GM12801 (cell line): Measurements from ENCODE around the gene ASXL2.

Experiments
- CTCF ChIP-seq: IDR thresholded peaks from one replicate; pipeline ENCODE4 v1.5.1; 2011; ENCODE audit warnings: control low read depth; ENCODE audit not compliant: insufficient read length; ENCODE audit errors: extremely low read depth

ASXL2 gene

GRCh38 chr2:25714740-25715139, 163.5 kb downstream of the ASXL2 start:
- no peak for TF ChIP-seq CTCF

GRCh38 chr2:25712455-25712854, 165.8 kb downstream of the ASXL2 start:
- no peak for TF ChIP-seq CTCF

- TF ChIP-seq CTCF: no peak
Observed at GRCh38 chr2:25711675-25712354, 166.5 kb downstream of the ASXL2 start.

- no peak for TF ChIP-seq CTCF
Observed at GRCh38 chr2:25710750-25711149, 167.5 kb downstream of the ASXL2 start.

GRCh38 chr2:25709349-25709748, 168.9 kb downstream of the ASXL2 start:
- TF ChIP-seq CTCF: no peak

- no peak for TF ChIP-seq CTCF
Observed at GRCh38 chr2:25707927-25708590, 170.2 kb downstream of the ASXL2 start.

- TF ChIP-seq CTCF: no peak
Observed at GRCh38 chr2:25701801-25702200, 176.5 kb downstream of the ASXL2 start.
